DOHH2 (cell line): Measurements from ENCODE around the gene TBPL1.

Source experiments
- H3F3A ChIP-seq: fragments of 200-600 bp; sonication (generic), shearing (Covaris generic); 2 replicates; pipeline ENCODE4 v1.6.0; 2016; ENCODE audit warnings: antibody characterized with exemption, mild to moderate bottlenecking; ENCODE audit not compliant: control insufficient read depth, insufficient read depth
- H3K27ac ChIP-seq: fragments of 200-600 bp; sonication (generic); 2 replicates; pipeline ENCODE4 v1.5.1; 2014; ENCODE audit warnings: low read depth, mild to moderate bottlenecking, low read length, moderate library complexity
- H3K27me3 ChIP-seq: fragments of 200-600 bp; sonication (generic); 2 replicates; pipeline ENCODE4 v1.6.1; 2014; ENCODE audit warnings: mild to moderate bottlenecking, low read length, mixed read lengths; ENCODE audit not compliant: control insufficient read depth
- H3K36me3 ChIP-seq: fragments of 200-600 bp; sonication (generic); 2 replicates; pipeline ENCODE4 v1.6.1; 2014; ENCODE audit warnings: mild to moderate bottlenecking, low read length, moderate library complexity, mixed read lengths; ENCODE audit not compliant: control insufficient read depth
- H3K4me1 ChIP-seq: fragments of 200-600 bp; sonication (generic); 2 replicates; pipeline ENCODE4 v1.6.1; 2014; ENCODE audit warnings: mild to moderate bottlenecking, low read length, mixed read lengths; ENCODE audit not compliant: control insufficient read depth
- H3K4me2 ChIP-seq: fragments of 200-600 bp; sonication (generic); 2 replicates; pipeline ENCODE4 v1.6.0; 2014; ENCODE audit warnings: mild to moderate bottlenecking, low read length, moderate library complexity
- H3K4me3 ChIP-seq: fragments of 200-600 bp; sonication (generic); 2 replicates; pipeline ENCODE4 v1.5.1; 2014; ENCODE audit warnings: mild to moderate bottlenecking, low read length, mixed read lengths
- H3K79me2 ChIP-seq: fragments of 200-600 bp; sonication (generic); 2 replicates; pipeline ENCODE4 v1.6.1; 2014; ENCODE audit warnings: mild to moderate bottlenecking, low read length, mixed read lengths; ENCODE audit not compliant: control insufficient read depth
- H3K9me2 ChIP-seq: fragments of 200-600 bp; sonication (generic); replicated peaks from 2 replicates; pipeline ENCODE4 v1.6.1; 2014; ENCODE audit warnings: mild to moderate bottlenecking, low read length, mixed read lengths; ENCODE audit not compliant: control insufficient read depth
- H3K9me3 ChIP-seq: fragments of 200-600 bp; sonication (generic); 2 replicates; pipeline ENCODE4 v1.6.1; 2014; ENCODE audit warnings: antibody characterized with exemption, low read length, mixed read lengths; ENCODE audit not compliant: control insufficient read depth, insufficient read depth
- H4K20me1 ChIP-seq: fragments of 200-600 bp; sonication (generic); 2 replicates; pipeline ENCODE4 v1.6.0; 2014; ENCODE audit warnings: low read depth, mild to moderate bottlenecking, antibody characterized with exemption, low read length, moderate library complexity; ENCODE audit not compliant: control insufficient read depth, insufficient read depth
- EZH2phosphoT487 ChIP-seq: fragments of 200-600 bp; sonication (generic); IDR thresholded peaks from 2 replicates; pipeline ENCODE4 v1.6.1; 2017; ENCODE audit warnings: borderline replicate concordance, mild to moderate bottlenecking, antibody characterized with exemption, low read length, moderate library complexity, mixed read lengths
- TF ChIP-seq, protein P1 (sequence below): fragments of 200-600 bp; sonication (generic); IDR thresholded peaks from one replicate; pipeline ENCODE4 v1.5.1; 2014; ENCODE audit warnings: antibody characterized with exemption, mild to moderate bottlenecking, low read depth, low read length; ENCODE audit not compliant: poor library complexity, severe bottlenecking

The TBPL1 gene

GRCh38 chr6:133961831-133962230, 8.8 kb downstream of the TBPL1 start:
- Histone ChIP-seq H3K4me2 (no peak overlapping the region), H3K4me1 (peaks cover 40% of the 10 kb centered on the region), H3K27me3 (no peaks in the 10 kb centered on the region), H3K9me2 (no peaks in the 10 kb centered on the region), H3K27ac (no peak overlapping the region), H3K4me3 (no peak overlapping the region), H3K36me3 (no peaks in the 10 kb centered on the region), H4K20me1 (peaks cover 32% of the 10 kb centered on the region), H3K9me3 (no peaks in the 10 kb centered on the region), H3K79me2 (peaks cover 98% of the 10 kb centered on the region), H3F3A (no peaks in the 10 kb centered on the region)
- TF ChIP-seq EZH2phosphoT487: no peak
- TF ChIP-seq, protein P1, sequence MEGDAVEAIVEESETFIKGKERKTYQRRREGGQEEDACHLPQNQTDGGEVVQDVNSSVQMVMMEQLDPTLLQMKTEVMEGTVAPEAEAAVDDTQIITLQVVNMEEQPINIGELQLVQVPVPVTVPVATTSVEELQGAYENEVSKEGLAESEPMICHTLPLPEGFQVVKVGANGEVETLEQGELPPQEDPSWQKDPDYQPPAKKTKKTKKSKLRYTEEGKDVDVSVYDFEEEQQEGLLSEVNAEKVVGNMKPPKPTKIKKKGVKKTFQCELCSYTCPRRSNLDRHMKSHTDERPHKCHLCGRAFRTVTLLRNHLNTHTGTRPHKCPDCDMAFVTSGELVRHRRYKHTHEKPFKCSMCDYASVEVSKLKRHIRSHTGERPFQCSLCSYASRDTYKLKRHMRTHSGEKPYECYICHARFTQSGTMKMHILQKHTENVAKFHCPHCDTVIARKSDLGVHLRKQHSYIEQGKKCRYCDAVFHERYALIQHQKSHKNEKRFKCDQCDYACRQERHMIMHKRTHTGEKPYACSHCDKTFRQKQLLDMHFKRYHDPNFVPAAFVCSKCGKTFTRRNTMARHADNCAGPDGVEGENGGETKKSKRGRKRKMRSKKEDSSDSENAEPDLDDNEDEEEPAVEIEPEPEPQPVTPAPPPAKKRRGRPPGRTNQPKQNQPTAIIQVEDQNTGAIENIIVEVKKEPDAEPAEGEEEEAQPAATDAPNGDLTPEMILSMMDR: no peak

DNA sequence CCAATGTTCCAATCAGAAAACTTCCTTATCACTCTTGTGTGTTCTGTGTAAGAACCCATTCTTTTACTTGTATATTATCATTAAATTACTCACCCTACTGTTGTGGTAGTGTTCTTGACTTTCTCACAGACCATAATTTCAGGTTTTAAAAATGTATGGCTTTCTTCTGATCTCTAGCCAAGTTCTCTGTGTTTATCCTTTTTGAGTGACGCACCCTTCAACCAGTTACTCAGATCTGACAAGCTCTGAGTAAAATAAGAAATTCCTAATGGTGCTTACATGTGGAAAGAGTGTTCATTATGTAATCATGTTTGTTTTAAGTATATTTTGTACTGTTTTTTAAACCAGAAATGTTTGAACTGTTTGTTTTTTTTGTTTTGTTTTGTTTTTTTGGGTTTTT, 11.0 kb downstream of the TBPL1 start:
- Histone ChIP-seq H3K36me3 (no peaks in the 10 kb centered on the region), H3K4me1 (peaks cover 26% of the 10 kb centered on the region), H3F3A (no peaks in the 10 kb centered on the region), H3K4me2 (no peak overlapping the region), H3K9me3 (no peaks in the 10 kb centered on the region), H3K27ac (no peak overlapping the region), H4K20me1 (peaks cover 20% of the 10 kb centered on the region), H3K9me2 (no peaks in the 10 kb centered on the region), H3K79me2 (peaks cover 97% of the 10 kb centered on the region), H3K4me3 (no peak overlapping the region), H3K27me3 (no peaks in the 10 kb centered on the region)
- no peak for TF ChIP-seq EZH2phosphoT487
- TF ChIP-seq, protein P1: no peak

GRCh38 chr6:133964702-133965101, 11.7 kb downstream of the TBPL1 start:
- Histone ChIP-seq H3K4me3 (no peak overlapping the region), H3K27me3 (no peaks in the 10 kb centered on the region), H3K4me1 (peaks cover 26% of the 10 kb centered on the region), H3K79me2 (peaks cover 96% of the 10 kb centered on the region), H3F3A (no peaks in the 10 kb centered on the region), H3K27ac (no peak overlapping the region), H3K36me3 (no peaks in the 10 kb centered on the region), H4K20me1 (peaks cover 18% of the 10 kb centered on the region), H3K4me2 (no peak overlapping the region), H3K9me2 (no peaks in the 10 kb centered on the region), H3K9me3 (no peaks in the 10 kb centered on the region)
- TF ChIP-seq, protein P1: no peak
- TF ChIP-seq EZH2phosphoT487: no peak
